C4-2B (cell line): ENCODE measurements around the gene FAM193B.

ENCODE experiments used
- ZFX ChIP-seq: fragments of 450-650 bp; IDR thresholded peaks from 2 replicates; pipeline ENCODE4 v1.6.1; 2017
- TF ChIP-seq, protein P1 (sequence below): fragments of 450-650 bp; conservative IDR thresholded peaks from 2 replicates; pipeline ENCODE4 v1.5.1; 2017; ENCODE audit warnings: mild to moderate bottlenecking

DNA sequence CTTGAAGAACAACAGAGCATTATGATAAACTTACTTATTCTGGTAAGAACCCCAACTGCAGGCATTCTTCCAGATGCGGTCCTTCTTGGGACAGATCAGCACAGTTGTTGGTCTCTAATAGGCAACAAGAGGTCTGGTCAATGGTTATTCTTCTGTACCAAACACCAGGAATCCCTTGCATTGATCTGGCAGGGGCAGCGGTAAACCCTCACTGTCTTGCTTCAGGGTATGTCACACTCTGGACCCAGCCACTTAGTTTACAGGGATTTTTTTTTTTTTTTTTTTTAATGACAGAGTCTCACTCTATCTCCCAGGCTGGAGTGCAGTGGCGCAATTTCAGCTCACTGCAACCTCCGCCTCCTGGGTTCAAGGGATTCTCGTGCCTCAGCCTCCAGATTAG lies 1.3 kb upstream of the FAM193B start:
- TF ChIP-seq, protein P1, sequence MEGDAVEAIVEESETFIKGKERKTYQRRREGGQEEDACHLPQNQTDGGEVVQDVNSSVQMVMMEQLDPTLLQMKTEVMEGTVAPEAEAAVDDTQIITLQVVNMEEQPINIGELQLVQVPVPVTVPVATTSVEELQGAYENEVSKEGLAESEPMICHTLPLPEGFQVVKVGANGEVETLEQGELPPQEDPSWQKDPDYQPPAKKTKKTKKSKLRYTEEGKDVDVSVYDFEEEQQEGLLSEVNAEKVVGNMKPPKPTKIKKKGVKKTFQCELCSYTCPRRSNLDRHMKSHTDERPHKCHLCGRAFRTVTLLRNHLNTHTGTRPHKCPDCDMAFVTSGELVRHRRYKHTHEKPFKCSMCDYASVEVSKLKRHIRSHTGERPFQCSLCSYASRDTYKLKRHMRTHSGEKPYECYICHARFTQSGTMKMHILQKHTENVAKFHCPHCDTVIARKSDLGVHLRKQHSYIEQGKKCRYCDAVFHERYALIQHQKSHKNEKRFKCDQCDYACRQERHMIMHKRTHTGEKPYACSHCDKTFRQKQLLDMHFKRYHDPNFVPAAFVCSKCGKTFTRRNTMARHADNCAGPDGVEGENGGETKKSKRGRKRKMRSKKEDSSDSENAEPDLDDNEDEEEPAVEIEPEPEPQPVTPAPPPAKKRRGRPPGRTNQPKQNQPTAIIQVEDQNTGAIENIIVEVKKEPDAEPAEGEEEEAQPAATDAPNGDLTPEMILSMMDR = no peak
- TF ChIP-seq ZFX = no peak
